ENCODE measurements around the gene OPRPN.

The OPRPN gene, protein sequence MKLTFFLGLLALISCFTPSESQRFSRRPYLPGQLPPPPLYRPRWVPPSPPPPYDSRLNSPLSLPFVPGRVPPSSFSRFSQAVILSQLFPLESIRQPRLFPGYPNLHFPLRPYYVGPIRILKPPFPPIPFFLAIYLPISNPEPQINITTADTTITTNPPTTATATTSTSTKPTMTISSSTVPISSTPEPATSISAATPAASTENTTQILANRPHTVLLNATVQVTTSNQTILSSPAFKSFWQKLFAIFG

DNA sequence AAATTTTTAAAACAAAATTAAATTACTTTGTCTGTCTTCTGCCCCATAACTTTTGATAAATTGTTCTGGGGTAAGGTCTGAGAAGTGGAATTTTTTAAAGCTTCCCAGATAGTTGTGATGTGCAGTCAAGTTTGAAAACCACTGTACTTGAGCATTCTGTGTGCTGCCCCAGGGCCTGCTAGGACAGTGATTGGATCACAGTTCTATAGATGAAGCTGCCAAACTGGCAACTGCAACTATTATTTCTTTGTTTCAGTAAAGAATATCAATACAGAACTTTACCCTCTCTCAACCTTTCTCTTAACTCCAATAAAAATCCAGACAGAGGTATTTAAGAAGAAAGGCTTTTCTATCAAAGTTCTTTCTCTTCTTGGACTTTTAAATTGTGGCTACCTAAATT lies at the start of gene OPRPN:
TSS of gene OPRPN (plus strand) at position 361 of the 400 bp plus-strand sequence. CDS start 1,346 bp downstream, outside the sequence.
- no peak for DNase-seq (ENCODE audit: low spot score)

DNA sequence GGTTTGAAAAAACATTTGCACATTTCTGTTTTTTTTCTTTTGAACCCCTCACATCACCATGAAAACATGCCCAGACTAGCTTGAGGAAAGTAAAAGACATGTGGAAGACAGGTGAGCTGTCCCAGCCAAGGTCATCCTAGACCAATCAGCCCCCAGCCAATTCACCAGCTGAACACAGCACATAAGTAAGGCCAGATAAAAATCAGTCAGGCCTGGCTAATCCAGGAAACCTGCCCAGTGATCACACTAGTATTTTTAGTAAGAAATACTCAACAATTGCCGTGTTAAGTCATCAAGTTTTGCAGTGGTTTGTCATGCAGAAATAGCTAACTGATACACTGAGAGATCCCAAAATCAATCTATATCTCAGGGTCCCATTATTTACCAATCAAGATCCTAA lies 41.6 kb upstream of the OPRPN start:
- DNase-seq (ENCODE audit: low spot score): no peak

- no peak for DNase-seq (ENCODE audit: low spot score)
These were observed 38.6 kb upstream of the OPRPN start for GRCh38 chr4:70359115-70359661.

DNA sequence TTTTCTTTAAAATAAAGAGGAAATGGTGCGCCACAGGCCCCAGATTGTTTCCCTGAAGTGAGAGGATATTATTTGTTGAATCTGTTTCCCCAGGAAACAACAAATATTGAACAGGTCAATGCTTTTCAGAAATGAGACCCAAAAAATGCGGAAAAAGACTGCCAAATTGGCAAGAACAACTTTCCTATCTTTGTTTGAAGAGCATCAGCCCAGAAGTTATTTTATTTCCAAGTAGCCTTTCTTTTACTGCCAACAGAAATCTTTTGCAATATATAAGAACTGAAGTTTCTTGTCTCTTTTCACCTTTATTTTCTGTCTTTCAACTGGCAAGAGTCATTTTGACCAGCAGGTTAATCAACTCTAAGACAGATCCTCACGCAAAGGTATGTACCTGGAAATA lies 37.3 kb upstream of the OPRPN start, which contains the start of gene SMR3A:
TSS of gene SMR3A (plus strand) at position 301 of the 400 bp plus-strand sequence. CDS start 1,356 bp downstream, outside the sequence.
- no peak for DNase-seq (ENCODE audit: low spot score)

- DNase-seq (ENCODE audit: low spot score): no peak
These were observed 33.7 kb upstream of the OPRPN start for GRCh38 chr4:70364002-70364401.

DNA sequence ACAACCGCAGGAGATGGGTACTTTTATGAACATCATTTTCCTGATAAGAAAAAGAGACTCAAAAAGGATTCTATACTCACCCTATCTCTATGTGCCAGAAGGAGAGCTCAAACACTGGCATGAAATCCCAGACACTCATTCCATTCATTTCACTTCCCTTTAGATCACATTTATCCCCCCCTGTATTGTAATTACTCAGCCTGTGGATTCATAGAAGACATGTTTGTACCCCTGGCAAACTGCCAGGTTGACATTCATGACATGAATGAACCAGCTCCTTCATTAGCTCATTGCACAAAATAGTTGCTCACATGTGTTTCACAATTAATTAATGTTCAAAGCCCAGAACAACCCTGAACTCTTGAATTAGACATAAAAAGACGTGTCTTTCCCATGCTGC lies 32.3 kb upstream of the OPRPN start:
- peak; percentile 25 for DNase-seq (ENCODE audit: low spot score)

DNA sequence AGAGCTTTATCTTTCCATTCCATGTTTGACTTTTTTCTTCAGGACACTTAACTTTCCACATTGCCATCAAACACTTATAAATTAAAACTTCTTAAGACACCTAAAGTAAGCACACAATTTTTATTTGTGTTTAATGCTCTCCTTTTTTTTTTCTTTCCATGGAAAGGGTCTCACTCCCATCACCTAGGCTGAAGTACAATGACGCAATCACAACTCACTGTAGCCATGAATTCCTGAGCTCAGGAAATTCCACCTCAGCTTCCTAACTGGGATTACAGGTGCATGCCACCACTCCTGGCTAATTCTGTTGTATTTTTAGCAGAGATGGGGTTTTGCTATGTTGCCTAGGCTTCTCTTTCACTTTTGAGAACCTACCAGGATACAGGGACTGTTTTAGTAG lies 29.9 kb upstream of the OPRPN start:
- no peak for DNase-seq (ENCODE audit: low spot score)

- DNase-seq (ENCODE audit: low spot score): no peak
These were observed 25.8 kb upstream of the OPRPN start for GRCh38 chr4:70371987-70372386.

GRCh38 chr4:70372760-70373159 lies 25.0 kb upstream of the OPRPN start:
- no peak for DNase-seq (ENCODE audit: low spot score)

- DNase-seq (ENCODE audit: low spot score): no peak
These were observed 17.2 kb upstream of the OPRPN start for GRCh38 chr4:70380578-70380977.

DNA sequence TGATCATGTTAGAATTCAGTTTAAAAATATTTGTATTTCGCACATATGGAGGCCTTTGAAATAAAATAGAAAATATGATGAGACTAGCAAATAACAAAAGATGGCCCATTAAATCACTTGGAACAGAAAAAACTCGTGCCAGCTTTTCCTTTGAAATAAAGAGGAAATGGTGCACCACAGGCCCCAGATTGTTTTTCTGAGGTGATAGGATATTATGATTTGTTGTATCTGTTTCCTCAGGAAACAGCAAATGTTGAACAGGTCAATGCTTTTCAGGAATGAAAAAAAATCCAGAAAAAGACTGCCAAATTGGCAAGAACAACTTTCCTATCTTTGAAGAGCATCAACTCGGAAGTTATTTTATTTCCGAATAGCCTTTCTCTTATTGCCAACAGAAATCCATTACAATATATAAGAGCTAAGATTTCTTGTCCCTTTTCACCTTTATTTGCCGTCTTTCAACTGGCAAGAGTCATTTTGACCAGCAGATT lies 15.0 kb upstream of the OPRPN start, which contains the start of gene SMR3B:
TSS of gene SMR3B (plus strand) at position 441 of the 491 bp plus-strand sequence. CDS start 1,380 bp downstream, outside the sequence.
- no peak for DNase-seq (ENCODE audit: low spot score)

DNA sequence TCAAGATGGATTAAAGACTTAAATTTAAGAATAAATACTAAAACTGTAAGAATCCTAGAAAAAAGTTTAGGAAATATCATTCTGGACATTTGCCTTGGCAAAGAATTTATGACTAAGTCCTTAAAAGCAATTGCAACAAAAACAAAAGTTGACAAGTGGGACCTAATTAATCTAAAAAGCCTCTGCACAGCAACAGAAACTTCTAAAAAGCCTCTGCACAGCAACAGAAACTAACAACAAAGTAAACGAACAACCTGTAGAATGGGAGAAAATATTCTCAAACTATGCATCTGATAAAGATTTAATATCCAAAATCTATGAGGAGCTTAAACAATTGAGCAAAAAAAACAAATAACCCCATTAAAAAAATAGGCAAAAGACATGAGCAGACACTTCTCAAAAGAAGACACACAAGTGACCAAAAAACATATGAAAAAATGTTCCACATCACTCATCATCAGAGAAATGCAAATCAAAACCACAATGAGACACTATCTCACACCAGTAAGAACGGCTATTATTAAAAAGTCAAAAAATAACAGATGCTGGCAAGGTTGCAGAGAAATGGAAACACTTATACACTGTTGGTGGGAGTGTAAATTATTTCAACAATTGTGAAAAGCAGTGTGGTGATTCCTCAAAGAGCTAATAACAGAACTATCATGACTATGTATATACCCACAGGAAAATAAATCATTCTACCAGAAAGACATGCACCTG lies 5.5 kb upstream of the OPRPN start:
- DNase-seq (ENCODE audit: low spot score): no peak

GRCh38 chr4:70399319-70399718 lies 1.6 kb downstream of the OPRPN start:
- no peak for DNase-seq (ENCODE audit: low spot score)

- no peak for DNase-seq (ENCODE audit: low spot score)
These were observed 5.0 kb downstream of the OPRPN start for GRCh38 chr4:70402762-70403161.

- no peak for DNase-seq (ENCODE audit: low spot score)
These were observed 8.0 kb downstream of the OPRPN start for GRCh38 chr4:70405765-70406164.

DNA sequence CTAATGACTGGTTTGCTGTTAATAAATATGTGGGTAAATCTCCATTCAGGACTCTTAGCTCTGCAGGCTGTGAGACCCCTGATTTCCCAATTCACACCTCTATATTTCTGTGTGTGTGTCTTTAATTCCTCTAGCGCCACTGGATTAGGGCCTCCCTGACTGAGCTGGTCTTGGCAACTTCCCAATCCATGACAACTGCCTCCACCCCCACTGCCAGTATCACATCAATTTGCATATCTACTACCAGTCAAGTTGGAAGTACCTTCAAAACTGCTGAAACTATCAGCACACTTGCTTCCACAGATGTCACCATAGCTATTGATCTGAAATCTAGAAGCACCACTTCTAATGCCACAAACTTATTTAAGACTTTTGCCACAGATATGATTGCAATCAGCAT lies 27.6 kb downstream of the OPRPN start:
- DNase-seq (ENCODE audit: low spot score): no peak

- DNase-seq (ENCODE audit: low spot score): no peak
These were observed 29.0 kb downstream of the OPRPN start for GRCh38 chr4:70426789-70427188.

GRCh38 chr4:70437197-70437596 lies 39.5 kb downstream of the OPRPN start:
- no peak for DNase-seq (ENCODE audit: low spot score)

- DNase-seq (ENCODE audit: low spot score): no peak
These were observed 44.7 kb downstream of the OPRPN start for GRCh38 chr4:70442474-70442873.

GRCh38 chr4:70443329-70443728 lies 45.6 kb downstream of the OPRPN start:
- DNase-seq (ENCODE audit: low spot score): no peak

- DNase-seq (ENCODE audit: low spot score): no peak
These were observed 51.5 kb downstream of the OPRPN start for GRCh38 chr4:70449220-70449619.

GRCh38 chr4:70452946-70453345 lies 55.2 kb downstream of the OPRPN start:
- no peak for DNase-seq (ENCODE audit: low spot score)
